GM19455 (cell line): Measurements from ENCODE around the gene MB21D2.

Experiments used
- ATAC-seq: cut with Tn5 transposase; IDR thresholded peaks from one replicate; pipeline ENCODE4 v1.9.1; 2021; ENCODE audit not compliant: unreplicated experiment

Gene MB21D2

DNA sequence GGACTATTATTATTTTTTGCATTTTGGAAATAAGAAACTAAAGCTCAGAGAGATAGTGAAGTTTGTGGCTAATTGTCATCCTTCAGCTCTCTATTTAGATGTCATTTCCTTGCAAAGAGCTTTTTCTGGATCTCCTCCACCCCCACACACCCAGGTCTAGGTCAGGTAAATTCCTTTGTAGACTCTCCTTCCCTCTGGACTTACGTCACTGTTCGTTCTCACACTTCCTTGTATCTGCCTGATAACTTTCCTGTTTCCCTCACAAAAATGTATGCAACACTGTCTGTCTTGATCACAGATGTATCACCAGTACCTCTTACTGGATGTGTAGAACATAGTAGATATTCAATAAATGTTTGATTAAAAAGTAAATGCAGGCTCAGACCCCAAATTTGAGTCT, 6.1 kb upstream of the MB21D2 start:
- ATAC-seq, result no peak

DNA sequence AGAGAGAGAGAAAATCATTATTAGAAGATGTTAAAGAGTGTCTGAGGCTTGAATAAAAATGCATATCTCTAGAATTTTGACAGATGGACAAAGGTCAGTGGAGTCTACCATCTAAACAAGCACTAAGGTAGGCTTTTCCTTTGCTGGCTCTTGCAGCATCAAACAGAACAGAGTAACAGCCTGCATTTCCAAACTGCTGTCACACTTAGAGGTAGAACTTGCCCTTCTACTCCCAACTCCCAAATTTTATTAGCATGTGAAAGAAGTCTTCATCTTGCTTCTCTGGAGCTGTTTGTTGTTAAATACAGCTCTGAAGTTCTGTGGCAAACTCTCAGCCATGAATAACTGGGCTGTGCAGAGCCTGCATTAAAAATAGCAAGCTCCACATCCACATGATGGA, 4.1 kb upstream of the MB21D2 start:
- no peak for ATAC-seq

DNA sequence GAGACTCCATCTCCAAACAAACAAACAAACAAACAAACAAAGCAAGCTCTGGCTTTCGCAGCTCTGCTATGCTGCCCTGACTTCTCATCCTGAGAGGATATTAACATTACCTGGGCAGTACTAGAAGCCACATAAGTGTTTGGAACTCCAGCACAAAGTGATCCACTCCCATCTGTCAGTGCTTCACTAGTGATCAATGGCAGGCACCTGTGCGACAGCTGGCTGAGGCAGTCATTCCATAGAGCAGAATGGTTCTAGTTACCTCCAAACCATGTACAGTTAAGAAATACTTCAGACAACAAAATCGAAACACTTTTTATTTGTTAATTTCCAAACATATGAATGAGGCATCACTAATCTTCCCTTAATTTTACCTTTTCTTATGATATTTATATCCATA, 2.8 kb upstream of the MB21D2 start:
- no peak for ATAC-seq

DNA sequence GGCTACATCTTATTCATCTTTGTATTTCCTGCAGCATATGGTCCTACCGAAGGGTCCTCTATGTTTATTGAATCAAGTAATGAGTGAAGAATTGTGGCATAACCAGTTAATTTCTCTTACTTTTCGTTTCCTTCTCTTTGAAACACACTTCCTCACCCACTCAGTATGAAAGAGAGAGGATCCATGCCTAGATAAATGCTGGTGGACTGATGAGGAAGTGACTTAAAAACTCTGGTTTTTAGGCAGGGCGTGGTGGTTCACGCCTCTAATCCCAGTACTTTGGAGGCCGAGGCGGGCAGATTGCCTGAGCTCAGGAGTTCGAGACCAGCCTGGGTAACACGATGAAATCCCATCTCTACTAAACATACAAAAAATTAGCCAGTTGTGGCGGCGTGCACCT, 2.2 kb upstream of the MB21D2 start:
- ATAC-seq, result no peak

DNA sequence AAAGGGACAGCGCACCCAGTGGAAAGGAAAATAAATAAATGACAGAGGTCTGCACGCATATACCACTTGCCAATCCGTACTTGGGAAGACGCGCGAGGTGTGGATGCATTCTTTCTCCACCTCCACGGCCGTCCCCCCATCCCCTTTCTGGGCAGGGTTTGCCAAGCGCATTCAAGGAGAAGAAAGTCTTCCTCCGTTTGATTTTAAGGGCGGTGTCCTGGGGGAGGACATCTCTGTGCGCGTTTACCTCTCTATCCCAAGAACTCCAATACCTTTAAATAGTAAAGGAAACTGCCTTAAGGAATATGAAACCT, 576 bp upstream of the MB21D2 start:
- ATAC-seq, result no peak

GRCh38 chr3:192917028-192917403, 640 bp downstream of the MB21D2 start:
- peak; percentile 38 for ATAC-seq

- peak; percentile 4 for ATAC-seq
Observed at GRCh38 chr3:192916371-192917027, 1.2 kb downstream of the MB21D2 start.

DNA sequence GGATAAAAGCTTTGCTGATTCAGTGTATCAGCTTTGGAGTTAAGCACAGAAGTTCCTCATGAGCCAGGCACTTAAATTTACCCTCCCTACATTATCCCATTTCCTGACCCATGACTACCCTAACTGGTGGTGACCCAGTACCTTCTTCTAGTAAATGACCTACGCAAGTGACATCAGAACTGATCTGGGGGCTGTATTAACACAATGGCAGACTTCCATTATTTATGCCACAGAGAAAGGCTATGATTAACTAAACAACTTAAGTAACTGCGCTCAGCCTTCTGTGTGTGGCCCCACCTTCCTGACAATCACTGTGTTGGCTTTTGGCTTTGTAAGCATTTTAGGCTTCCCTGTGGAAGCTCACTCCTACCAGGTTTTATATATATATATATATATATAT, 1.9 kb downstream of the MB21D2 start:
- ATAC-seq, result no peak

DNA sequence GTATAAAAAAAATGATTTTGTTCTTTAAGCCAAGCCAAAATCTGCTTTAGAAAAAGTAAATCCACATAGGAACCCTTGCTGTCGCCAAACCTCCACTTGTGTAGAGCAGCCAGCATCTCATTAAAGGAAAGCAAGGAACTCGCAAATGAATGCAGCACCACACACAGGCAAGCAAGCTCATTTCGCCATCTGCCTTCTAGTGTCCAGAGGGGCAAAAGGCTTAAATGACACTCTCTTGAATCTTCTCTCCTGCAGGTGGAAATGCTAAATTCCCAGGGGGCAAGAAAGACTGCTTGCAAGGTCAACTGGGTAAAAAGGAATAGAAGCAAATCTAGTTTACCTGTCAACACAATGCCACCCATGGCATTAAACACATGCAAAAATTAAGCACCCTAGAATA, 2.4 kb downstream of the MB21D2 start:
- peak; percentile 23 for ATAC-seq

GRCh38 chr3:192914848-192915247, 2.8 kb downstream of the MB21D2 start:
- ATAC-seq, result no peak

DNA sequence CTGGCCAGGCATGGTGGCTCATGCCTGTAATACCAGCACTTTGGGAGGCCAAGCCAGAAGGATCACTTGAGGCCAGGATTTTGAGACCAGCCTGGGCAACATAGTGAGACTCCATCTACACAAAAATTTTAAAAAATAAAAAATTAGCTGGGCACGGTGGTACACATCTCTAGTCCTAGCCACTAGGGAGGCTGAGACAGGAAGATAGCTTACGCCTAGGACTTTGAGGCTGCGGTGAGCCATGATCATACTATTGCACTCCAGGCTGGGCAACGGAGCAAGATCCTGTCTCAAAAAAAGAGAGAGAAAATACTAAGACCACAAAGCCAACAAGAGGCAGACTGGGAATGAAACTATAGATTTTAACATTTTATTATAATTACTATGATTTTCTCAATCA, 4.1 kb downstream of the MB21D2 start:
- ATAC-seq, result no peak

DNA sequence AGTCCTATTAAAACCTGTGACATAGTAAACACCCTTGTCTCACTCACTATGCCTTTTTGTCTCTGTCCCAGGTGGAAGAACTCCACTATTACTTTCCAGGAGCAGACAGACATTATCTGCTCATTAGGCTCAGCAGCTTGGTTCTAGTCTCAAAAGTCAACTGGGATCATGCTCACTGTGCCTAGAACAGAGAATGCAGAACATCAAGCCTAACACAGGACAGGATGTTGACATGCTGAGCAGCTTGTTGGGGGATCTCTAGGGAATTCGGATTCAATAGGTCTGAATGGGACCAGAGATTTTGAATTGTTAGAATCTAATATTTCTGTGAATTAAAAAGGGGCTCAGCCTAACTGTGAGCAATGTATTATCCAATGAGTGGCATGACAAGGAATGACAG, 6.4 kb downstream of the MB21D2 start:
- ATAC-seq, result no peak

DNA sequence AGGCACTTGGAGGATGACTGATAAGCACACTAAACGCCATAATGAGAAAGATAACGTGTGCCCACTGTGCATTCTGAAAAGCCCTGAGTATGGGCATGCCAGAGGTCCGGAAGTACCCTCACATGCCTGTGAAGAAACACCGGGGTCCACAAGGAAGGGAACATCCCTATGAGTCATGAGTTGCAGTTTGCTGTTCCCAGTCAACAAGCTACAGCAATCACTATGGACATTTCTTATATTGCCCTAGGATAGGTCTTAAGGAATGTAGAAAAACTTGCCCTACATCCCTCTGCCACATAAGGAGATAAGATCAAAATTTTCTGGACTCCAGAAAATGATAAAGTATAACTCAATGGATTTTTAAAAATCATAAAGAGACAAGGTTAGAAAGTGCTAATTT, 9.9 kb downstream of the MB21D2 start:
- no peak for ATAC-seq

DNA sequence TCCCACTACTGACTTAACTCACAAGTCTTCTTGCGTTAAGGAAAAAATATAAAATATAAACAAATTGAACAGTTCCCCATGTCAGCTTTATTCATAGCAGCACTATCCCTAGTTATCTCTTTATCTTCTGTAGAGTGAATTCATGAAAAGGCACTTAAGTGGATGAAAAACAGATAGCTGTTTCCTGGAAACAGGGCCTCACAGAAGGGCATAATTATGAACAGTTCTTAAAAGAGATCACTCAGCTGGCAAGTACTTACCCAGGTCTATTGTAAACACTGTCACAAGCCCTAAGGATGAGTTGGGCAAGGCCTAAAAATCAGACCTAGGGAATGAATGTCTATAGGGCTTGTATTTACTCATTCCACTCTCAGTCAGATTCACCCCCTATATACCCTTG, 10.7 kb downstream of the MB21D2 start:
- ATAC-seq, result no peak

GRCh38 chr3:192905980-192906678, 11.5 kb downstream of the MB21D2 start:
- no peak for ATAC-seq

- no peak for ATAC-seq
Observed at GRCh38 chr3:192904632-192905289, 12.9 kb downstream of the MB21D2 start.

DNA sequence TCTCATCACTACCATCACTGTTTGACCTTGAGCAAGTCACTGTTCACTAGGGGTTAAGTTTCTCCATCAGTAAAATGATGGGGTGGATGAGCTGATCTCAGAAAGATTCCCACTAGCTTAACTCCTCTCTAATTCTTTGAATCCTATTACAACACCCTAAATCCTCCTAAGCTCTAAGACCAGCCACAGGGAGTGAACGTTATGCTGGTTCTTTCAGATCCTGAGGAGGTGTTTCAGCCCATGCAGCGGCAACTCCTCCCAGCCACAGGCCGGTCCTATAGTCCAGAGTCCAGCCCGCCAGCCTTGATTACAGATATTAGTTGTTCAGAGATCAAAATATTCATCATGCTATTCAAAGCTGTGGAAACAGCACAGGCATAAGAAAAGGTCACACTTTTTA, 15.1 kb downstream of the MB21D2 start:
- no peak for ATAC-seq

DNA sequence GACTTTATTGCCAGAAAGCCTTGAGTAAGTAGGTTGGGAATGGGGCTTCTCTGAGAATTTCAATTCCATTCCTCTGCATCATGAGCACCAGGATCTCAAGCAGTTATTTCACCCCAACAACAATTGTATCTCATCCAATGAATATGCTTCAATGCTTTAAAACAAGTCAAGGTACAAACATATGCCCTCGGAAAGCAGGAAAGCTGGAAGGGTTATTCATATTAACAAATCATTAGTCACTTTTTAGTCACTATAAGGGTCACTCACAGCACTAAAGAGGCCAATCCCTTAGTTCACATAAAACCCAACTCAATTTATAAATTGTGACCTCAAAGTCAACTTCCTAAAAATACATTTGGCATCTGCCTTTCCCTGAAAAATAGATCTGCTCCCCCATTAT, 16.2 kb downstream of the MB21D2 start:
- no peak for ATAC-seq

DNA sequence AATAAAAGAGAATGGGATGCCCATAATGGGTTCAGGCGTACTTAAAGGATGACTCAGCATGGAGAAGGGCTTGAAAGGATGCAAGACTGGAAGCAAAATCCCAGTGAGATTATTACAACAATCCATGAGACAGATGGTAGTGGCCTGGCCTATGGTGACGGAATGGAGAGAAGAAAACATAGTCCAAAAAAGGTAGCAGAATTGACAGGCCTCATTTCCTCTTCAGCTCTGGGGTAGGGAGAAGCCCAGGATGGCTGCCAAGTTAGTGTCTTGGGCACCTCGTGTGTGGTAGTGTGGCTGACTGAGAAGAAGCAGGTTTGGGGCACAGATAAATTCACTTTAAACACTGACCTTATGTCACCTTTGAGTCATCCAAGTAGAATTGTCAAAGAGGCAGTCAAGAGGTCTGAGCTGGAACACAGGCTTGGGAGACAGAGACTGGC, 18.1 kb downstream of the MB21D2 start:
- no peak for ATAC-seq

- no peak for ATAC-seq
Observed at GRCh38 chr3:192897005-192897404, 20.7 kb downstream of the MB21D2 start.

DNA sequence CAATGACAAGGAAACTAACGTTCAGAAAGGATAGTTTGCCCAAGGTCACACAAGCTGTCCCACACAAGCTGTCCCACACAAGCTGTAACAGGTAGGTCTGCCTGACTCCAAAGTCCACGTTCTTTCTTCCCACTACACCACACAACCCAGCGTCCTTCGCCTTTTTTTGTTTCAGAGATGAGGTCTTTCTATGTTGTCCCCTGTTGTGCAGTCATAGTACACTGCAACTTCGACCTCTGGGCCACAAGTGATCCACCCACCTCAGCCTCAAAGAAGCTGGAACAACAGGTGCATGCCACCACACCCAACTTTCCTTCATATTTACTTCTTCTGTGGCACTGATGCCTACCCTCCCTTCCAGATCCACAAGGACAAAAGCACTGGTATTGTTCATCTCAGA, 21.4 kb downstream of the MB21D2 start:
- no peak for ATAC-seq

GRCh38 chr3:192894676-192895075, 23.0 kb downstream of the MB21D2 start:
- ATAC-seq, result no peak
